Stimulated activated CD8-positive, alpha-beta memory T cell treated with anti-CD3 and anti-CD28 coated beads, Interleukin-7, amount 100 ng/mL, for 48 hours (primary cell): Measurements from ENCODE around the gene DNAJC1.
A peak's percentile ranks its signal among the peaks of the same experiment; 100 is the strongest.
"Not testable (repeated sequence)": the region's sequence is repeated elsewhere in the genome, so short reads cannot be mapped to it uniquely, and the experiment has no call there.

Source experiments
- DNase-seq, 2 donors: peaks; one replicate each; pipeline ENCODE4 v3.0.0-alpha.2; 2020; ENCODE audit warnings: low read depth in 1 of 2; ENCODE audit errors: extremely low read depth in 1 of 2

Gene DNAJC1

DNA sequence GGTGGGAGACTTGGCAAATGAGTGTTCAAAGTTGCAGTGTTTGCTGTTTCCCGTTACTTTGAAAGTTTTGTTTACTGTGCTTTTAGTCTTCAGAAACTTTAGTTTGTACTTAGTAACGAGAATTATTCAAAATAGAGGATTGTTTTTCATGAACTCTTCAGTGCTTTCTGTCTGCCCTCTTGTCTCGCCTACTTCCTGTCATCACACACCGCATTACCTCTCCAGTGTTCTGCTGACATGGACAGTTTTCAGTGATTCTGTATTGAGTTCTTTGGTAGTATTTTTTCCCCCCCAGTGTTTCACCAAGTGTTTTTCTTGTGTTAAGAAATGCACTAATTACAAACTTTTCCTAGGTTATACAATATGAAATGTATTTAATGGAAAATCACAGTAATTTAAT is 262.5 kb downstream of the DNAJC1 start:
- DNase-seq = no peak

DNA sequence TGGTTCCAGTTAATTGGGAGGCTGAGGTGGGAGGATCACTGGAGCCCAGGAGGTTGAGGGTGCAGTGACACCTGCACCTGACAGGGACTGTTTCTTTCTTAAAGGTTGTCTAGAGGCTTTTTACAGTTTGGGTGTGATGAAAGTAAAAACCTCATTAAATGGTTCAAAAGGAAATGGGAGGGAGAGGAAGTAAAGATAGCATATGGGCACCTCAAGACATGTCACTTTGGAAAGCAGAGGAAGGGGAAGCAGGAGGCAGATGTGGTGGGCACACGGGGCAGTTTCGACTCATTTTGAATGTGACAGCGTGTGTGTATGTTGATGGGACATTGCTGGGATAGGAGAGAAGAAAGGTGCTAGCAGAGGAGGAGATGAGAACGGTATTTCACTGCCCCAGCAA is 266.4 kb downstream of the DNAJC1 start:
- DNase-seq = no peak

DNA sequence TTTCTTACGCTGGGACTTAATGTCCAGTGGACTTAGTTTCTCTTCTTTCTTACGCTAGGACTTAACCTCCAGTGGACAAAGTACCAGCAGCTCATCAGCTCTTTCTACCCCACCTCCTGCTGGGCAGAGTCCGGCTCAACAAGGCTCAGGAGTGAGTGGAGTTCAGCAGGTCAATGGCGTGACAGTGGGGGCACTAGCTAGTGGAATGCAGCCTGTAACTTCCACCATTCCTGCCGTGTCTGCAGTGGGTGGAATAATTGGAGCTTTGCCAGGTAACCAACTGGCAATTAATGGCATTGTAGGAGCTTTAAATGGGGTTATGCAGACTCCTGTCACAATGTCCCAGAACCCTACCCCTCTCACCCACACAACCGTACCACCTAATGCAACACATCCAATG is 269.8 kb downstream of the DNAJC1 start:
- no peak for DNase-seq

DNA sequence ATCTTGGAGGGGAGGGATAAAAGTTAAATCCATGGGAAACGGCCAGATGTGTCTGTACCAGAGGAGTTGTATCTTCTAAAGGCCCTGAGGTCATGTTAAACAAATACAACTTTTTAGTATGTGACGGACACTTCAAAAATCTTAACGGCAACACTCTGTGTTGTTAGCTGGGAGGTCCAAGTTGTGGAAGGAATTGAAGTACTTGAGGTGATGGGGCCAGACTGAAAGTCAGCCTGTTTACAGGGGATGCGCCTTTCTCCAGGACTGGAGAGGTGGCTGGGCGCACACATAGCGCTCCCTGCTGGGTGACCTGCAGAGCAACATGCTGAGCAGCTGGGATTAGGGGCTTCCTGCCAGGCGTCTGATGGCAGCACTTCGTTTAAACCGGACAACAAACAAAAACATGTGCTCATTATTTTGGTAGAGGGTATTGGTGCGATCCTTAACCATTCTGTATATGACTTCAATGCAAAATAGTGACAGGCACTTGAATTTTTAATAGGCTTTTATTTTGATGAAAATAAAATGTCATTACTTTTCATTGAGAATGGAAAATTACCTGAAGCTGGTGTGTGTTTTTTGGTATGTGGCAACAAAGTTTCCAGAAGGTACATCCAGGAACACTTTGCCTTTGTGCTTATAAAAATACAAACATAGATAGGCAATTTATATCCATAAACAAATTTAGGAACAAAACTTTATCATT is 271.3 kb downstream of the DNAJC1 start:
- peak in 1 of 2 donors; percentile 20 for DNase-seq

DNA sequence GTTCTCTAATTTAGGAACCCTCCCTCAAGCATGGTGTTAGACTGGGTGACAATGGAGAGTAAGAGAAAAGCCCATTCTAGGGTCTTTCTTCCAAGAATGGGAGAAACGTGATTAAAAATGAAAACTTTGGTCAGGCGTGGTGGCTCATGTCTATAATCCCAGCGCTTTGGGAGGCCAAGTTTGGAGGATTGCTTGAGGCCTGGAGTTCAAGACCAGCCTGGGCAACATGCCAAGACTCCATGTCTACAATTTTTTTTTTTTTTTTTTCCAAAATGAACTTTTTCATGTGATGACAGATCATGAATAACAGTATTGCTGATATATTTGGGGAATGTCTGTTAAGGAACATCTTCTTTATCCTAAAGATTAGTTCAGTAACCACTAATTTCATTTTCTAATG is 274.9 kb downstream of the DNAJC1 start:
- DNase-seq = no peak

DNA sequence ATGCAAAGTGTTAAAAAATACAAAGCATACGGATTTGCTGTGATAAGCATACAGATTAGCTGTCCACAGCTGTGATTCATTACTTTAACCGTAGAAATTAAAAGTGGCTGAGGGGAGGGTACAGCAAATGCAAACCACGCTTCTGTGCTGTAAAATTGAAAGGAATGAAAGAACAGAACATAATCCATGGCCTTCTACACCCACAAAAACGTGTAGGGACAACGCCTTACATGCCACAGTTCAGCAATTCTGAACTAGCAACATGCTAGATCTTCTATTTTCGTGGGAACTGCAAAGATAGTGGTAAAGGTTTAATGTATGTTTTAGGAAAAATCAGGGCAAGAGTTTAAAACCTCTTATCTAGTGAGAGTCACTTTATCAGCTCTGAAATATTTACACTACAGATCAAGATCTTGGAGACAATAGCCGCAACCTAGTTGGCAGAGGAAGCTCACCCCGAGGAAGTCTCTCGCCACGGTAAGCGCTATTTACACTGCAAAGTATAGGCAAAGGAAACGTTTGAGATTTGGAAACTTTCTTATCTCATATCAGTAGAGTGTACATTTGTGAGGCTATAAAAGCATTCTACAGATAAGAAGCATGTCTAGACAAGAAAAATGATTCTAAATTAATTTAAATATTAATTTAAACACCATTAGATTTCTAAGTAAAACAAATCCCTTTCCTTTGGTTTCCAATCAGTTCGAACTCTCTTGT is 275.9 kb downstream of the DNAJC1 start:
- no peak for DNase-seq

DNA sequence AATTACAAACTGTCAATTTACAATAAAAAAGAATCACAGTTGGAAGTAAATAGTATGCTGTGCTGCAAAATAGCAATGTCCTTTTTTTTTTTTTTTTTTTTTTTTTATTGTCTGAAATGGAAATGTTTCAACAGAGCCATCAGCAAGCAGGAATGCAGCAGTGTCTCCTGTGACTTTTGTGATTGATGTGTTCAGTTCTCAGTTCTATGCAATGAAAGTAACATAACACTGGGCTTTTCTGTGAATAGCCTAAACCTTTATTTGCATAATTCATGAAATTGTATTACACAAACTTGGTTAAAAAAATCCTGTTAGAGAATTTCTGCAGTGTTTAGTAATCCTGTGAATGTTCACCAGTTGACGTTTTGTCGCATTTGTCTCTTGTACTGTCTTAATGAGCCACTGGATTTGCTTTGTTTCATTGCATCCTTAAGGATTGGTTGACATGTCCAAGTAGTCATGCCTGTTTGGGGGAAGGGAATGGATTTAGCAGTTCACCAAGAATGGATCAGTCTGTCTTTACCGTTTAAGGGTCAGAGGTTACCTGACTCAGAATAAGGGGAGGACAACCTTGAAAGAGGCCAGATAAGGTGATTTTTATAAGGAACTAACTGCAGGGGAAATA is 276.8 kb downstream of the DNAJC1 start:
- DNase-seq = no peak

DNA sequence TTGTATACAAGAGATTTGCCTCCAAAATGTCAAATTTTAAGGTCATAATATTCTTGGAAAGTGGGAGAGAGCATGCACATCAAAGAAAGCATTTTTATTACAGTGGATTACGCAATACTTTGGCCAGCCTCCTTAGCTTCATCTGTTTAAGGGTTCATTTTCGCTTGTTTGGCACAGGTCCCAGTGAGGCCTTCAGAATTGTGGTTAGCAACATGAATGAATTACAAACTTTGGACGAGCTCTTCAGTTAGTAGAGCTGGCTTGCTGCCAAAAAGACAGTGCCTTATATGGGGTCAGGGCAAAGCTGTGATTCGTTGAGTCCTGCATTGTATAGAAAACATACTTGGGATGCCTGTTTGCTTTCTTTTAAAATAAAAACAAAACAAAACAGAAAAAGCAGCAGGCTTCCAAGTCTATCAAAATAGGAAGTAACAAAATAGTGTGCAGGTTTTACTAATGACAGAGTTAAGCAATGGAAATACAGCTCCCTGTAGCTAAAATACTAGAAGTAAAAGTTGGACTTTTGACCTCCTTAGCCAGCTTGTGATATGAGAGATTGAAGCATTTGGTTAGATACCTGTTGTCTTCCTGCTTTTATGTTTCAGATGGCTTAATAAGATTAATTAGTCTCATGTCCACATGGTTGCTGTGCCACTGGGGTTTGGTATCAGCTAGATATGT is 278.7 kb downstream of the DNAJC1 start:
- DNase-seq = no peak

DNA sequence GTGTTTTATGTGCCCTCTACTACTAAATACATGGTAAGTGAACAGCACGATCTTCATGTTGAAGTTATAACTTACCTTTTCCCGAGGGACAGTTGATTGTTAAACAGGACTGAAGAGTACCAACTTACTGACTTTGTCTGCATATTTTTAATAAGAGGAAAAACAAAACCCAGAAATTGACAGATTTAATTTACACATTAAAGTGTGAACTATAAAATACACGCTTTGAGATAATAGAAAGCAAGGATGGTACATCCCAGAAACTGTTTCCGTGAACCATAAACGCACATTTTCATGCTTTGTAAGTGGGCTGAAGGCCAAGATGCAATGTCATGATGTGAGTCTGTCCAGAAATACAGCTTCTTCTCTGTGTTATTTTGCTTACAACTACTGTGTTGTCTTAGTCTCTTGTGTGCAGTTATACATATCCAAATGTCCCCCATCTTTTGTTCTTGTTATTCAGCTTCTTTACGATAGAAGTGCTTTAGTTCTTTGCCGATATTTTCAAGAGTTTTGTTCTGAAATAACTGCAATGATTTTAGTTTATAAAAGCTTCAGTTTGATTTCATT is 279.4 kb downstream of the DNAJC1 start:
- DNase-seq = no peak

DNA sequence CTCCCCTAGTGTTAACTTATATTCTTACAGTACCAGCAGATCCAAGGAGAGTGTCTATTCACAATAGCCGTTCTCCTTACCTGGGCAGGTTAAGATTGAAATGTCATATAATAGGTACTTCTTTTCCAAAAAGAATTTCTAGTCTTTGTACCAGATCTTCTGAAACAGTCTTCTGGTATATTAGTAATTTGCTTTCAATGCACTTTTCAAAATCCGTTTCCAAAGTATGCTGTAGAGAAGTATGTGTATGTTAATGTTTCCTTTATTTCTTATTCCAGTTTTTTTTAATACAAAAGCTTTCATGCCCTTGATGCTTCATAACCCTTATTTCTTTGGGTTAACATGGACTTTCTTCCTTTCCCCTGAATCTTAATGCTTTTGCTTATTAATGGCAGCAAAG is 281.3 kb downstream of the DNAJC1 start:
- no peak for DNase-seq

DNA sequence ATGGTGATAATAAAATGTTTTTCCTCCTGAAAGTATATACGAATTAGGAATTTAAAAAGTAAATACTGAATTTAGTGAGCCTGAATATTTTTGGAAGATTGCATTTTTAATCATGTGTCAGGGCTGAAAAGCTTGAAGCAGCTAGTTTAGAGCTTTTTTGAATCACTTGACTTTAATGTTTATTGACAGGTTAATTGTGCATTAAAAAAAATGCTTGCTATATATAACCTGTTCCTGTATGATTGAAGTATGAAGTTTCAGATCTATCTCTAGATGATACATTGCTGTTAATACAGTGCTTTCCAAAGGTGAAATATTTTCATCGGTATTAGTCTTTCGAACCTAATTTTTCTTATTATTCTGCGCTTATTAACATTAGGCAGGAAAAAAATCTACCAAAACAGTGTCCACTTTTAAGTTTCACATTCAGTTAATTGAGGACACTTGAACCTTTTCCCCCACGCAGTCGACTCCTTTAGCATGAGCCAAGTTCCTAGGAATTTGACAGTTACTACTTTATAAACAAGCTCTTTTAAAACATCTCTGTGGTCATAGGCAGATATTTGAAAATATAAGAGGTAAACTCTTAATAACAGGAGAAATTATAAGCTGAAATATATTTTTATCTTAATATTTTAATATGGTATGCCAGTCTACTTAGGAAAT is 282.4 kb downstream of the DNAJC1 start:
- no peak for DNase-seq

DNA sequence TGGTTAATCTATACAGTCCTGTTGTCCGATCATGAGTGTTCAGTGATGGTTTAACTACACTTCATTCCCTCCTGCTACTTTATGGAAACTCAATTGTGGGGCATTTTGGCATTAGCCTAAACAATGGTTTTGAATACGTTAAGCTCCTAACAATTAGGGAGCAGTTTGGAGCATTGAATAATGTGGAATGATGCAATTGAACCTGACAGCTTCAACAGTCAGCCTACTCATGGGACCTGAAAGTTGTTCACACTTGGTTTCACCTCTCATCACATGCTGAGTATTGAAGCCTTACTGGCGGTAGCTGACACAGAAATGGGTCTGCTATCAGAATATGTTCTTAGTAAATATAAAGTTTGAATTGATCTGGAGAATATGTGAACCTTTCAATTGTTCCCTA is 283.4 kb downstream of the DNAJC1 start:
- DNase-seq = no peak

DNA sequence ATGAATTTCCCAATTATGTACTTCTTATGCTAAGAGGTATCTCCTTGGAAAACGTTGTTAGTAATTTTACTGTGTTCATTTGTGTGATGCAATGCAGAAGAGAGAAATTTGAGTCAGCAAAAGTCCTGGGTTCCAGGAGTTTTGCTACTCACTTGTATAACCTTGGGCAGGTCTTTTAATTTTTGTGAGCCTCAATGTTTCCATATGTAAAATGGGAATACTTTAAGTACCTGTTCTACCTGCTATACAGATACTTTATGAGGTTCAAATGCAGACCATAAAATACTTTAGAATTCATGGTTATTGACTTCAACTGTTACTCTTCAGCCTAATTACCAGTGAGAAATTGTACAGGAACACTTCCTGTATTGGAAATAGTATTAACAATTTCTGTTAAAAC is 284.0 kb downstream of the DNAJC1 start:
- DNase-seq = no peak

DNA sequence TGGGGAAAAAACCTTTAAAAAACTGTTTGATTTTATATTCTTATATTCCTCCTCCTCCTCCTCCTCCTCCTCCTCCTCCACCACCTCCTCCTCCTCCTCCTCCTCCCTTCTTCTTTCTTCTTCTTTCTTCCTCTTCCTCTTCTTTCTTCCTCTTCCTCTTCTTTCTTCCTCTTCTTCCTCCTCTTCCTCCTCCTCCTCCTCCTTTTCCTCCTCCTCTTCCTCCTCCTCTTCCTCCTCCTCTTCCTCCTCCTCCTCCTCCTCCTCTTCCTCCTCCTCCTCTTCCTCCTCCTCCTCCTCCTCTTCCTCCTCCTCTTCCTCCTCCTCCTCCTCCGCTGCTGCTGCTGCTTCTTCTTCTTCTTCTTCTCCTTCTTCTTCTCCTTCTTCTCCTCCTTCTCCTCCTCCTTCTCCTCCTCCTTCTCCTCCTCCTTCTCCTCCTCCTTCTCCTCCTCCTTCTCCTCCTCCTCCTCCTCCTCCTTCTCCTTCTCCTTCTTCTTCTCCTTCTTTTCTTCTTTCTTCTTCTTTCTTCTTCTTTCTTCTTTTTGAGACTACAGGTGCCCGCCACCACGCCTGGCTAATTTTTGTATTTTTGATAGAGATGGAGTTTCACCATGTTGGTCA is 286.0 kb downstream of the DNAJC1 start:
- DNase-seq = not testable (repeated sequence)

DNA sequence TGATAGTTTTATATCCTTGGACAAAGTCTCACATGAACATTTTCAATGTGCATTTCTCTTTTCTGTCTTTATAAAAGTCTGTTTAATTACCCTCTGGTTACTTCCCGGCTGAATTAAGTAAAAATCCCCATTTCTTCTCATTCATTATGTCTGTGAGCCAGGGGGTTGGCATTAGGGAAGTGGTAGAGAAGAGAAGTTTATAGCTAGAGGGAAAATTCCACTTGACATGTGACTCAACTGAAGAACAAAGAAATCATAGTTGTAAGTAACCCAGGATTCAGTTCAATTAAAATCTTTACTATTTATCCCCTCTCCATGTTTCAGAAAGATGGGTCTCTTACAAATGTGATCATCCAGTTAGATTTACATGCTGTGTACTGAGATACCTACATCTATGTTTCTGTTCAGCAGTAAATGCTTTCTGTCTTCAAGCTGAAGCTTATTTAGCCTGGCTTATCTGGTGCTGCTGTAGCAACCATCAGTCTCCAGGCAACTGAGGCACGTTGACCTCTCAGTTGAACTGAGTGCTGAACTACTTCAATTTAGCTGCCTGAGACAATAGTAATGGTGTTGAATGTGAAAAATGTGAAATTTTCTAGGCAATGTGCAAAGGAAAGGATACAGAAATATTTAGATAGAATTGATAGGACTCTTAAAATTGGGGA is 287.9 kb downstream of the DNAJC1 start:
- DNase-seq = no peak

DNA sequence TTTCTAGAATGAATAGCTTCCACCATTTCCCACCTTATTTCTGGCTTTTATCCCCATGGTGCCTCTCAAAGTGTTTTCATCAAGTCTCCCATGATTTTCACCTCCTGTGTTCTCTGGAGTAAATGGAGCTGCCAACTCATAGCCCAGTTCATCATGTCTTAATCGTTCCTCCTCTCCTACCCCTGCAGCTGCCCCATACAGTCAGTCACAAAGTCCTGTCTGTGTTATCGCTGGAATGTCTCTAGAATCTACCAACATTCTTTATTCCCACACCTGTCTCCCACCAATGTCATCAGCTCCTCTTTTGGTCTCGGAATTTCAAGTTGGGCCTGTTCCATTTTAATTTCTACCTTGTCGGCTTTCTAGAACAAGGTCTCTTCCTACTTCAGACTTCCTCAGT is 290.6 kb downstream of the DNAJC1 start:
- DNase-seq = no peak

DNA sequence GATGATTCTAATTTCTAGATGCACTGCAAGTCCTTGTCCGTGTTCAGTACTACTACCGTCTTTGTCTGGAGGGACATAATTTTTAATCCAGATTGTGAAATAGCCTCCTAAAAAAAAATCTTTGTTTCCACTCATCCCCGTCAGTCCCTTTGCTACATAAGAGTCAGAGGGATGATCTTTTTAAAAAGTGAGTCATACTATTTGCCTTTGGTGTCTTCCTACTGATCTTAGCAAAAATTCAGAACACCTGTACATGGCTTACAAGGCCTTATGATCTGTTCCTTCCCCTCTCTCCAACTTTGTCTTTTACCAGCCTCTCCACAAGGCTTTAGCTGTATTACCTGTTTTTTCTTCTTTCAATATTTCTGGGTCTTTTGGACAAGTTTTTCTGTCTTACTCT is 296.0 kb downstream of the DNAJC1 start:
- no peak for DNase-seq
